ENCODE results near the gene CLEC4G.

Gene CLEC4G

DNA sequence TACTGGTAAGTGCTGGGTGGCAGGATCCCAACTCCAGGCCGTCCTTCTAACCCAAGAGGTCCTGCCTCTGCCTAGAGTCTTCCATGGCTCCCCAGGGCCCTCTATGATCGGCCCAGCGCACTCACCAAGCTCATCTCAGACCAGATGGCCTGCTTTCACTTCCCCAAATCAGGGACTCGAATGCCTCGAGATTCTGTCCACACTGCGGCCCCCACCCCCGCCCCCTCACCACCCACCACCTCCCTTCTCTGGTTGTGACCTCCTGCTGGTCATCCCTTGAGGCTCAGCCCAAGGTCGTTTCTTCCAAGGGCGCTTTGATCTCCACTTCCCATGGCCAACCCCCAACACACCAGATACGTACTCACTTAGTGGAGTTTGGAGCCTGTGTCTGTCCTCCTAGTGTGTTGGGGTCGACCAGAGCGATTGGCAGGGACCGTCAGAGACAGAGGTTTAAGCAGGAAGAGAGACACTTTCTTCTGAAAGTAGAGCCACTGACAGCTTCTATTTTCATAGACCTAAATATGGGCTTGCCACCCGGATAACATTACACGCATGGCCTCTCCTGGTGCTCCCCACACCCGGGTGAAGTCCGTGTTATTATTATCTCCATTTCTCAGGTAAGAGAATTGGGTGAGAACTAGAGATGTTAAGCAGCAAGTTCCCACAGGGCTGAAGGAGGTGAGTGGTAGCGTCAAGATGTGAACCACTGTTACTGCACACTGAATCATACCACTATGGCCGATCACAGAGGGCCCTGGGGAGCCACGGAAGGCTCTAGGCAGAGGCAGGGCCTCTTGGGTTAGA, 30.1 kb downstream of the CLEC4G start, which contains the start of gene FCER2:
Gene FCER2 (minus strand): TSS at position 478 of the 804 bp plus-strand sequence. CDS start 2,371 bp downstream, outside the sequence.
- H3K27me3 Mint-ChIP-seq, result peaks cover 31% of the 10 kb centered on the region
- H3K4me3 Mint-ChIP-seq, result no peak within 1 kb of the TSS
- H3K9me3 Mint-ChIP-seq, result no peaks in the 10 kb centered on the region
- H3K27ac Mint-ChIP-seq, result no peak within 1 kb of the TSS
- H3K36me3 Mint-ChIP-seq (ENCODE audit: low read depth), result no peaks in the 10 kb centered on the region
- H3K4me1 Mint-ChIP-seq (ENCODE audit: low read depth), result peaks cover 57% of the 10 kb centered on the region
- DNase-seq, result no peak

- Mint-ChIP-seq H3K4me1 (ENCODE audit: low read depth) (peaks cover 50% of the 10 kb centered on the region), H3K36me3 (ENCODE audit: low read depth) (no peaks in the 10 kb centered on the region), H3K27ac (no peak overlapping the region), H3K9me3 (no peaks in the 10 kb centered on the region), H3K4me3 (no peak overlapping the region), H3K27me3 (peaks cover 37% of the 10 kb centered on the region)
- no peak for DNase-seq
These were observed 30.8 kb downstream of the CLEC4G start for GRCh38 chr19:7701049-7701653.

DNA sequence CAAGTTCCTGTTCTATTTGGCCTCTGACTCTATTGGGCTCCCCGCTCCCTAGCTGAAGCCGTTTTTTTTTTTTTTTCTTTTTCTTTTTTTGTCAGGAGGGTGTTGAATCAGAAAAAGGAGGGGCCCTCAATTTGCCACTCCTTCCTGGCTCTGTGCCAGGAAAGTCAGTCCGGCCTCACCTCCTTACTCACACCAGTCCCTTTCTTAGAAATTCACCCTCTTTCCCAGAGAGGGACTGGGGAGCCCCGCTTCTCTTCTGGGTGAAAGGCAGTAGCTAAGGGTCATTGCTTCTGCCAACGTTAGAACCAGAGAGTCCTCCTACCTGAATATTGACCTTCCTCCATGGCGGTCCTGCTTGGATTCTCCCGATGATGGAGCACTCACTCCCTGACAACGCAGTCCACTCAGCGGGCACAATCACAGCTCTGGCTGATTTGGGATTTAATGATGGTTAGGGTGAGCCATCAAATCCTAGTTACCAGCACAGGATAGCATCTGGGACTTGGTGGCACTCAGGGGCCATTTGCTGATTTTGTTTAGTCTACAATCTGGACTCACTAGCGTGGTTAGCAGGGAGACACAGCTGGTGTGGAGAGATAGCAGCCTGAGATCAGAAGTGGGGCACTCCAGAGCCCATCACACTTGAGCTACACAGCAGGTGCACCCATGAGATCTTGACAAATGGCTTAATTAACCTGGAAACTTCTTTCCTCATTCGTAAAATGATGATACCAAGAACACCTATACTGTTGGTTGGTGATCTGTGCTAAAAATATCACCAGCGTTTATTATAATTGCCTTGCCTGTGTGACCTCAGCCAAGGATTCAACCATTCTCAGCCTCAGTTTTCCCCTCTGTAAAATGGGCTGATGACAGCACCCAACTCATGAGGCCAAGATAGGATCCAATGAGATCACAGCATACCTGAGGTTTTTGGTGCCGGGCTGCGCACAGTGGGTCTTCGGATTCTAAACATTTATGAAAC, 32.2 kb downstream of the CLEC4G start:
- H3K27me3 Mint-ChIP-seq, result peaks cover 41% of the 10 kb centered on the region
- peak overlapping the region; percentile 85 for H3K27ac Mint-ChIP-seq
- H3K36me3 Mint-ChIP-seq (ENCODE audit: low read depth), result no peaks in the 10 kb centered on the region
- peaks cover 37% of the 10 kb centered on the region for H3K4me1 Mint-ChIP-seq (ENCODE audit: low read depth)
- H3K4me3 Mint-ChIP-seq, result peak overlapping the region; percentile 55
- peak; percentile 59 for DNase-seq
- H3K9me3 Mint-ChIP-seq, result no peaks in the 10 kb centered on the region

GRCh38 chr19:7699003-7699402, 32.9 kb downstream of the CLEC4G start:
- DNase-seq, result no peak
- Mint-ChIP-seq H3K9me3 (no peaks in the 10 kb centered on the region), H3K4me1 (ENCODE audit: low read depth) (peaks cover 31% of the 10 kb centered on the region), H3K36me3 (ENCODE audit: low read depth) (no peaks in the 10 kb centered on the region), H3K27ac (peak overlapping the region; percentile 85), H3K27me3 (peaks cover 47% of the 10 kb centered on the region), H3K4me3 (peak overlapping the region; percentile 55)

GRCh38 chr19:7698583-7698982, 33.3 kb downstream of the CLEC4G start:
- peaks cover 47% of the 10 kb centered on the region for H3K27me3 Mint-ChIP-seq
- H3K4me1 Mint-ChIP-seq (ENCODE audit: low read depth), result peaks cover 28% of the 10 kb centered on the region
- no peak for DNase-seq
- peak overlapping the region; percentile 55 for H3K4me3 Mint-ChIP-seq
- no peaks in the 10 kb centered on the region for H3K36me3 Mint-ChIP-seq (ENCODE audit: low read depth)
- no peaks in the 10 kb centered on the region for H3K9me3 Mint-ChIP-seq
- no peak overlapping the region for H3K27ac Mint-ChIP-seq

- peaks cover 47% of the 10 kb centered on the region for H3K27me3 Mint-ChIP-seq
- H3K36me3 Mint-ChIP-seq (ENCODE audit: low read depth), result no peaks in the 10 kb centered on the region
- no peak overlapping the region for H3K27ac Mint-ChIP-seq
- H3K4me3 Mint-ChIP-seq, result no peak overlapping the region
- H3K4me1 Mint-ChIP-seq (ENCODE audit: low read depth), result peaks cover 25% of the 10 kb centered on the region
- no peak for DNase-seq
- H3K9me3 Mint-ChIP-seq, result no peaks in the 10 kb centered on the region
These were observed 34.1 kb downstream of the CLEC4G start for GRCh38 chr19:7697721-7698287.

DNA sequence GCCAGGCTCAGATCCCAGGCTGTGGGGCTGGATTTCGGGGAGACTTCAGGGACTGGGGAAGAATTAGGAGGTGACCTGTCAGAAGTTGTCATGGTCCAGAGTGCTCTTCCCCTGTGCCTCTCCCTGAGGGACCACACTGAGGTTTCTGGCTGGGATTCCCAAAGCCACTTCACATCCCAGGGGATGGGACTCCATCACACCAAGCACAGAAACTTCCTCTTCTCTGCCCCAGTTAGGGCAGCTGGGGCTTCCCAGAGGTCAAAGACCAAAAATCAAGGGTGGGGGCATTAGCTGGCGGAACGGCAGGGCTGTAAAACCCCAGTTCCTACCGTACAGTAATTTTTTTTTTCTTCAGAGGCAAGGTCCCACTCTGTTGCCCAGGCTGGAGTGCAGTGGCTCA, 37.4 kb downstream of the CLEC4G start:
- peaks cover 14% of the 10 kb centered on the region for H3K4me1 Mint-ChIP-seq (ENCODE audit: low read depth)
- H3K36me3 Mint-ChIP-seq (ENCODE audit: low read depth), result no peaks in the 10 kb centered on the region
- no peak overlapping the region for H3K27ac Mint-ChIP-seq
- H3K4me3 Mint-ChIP-seq, result no peak overlapping the region
- H3K9me3 Mint-ChIP-seq, result no peaks in the 10 kb centered on the region
- peaks cover 45% of the 10 kb centered on the region for H3K27me3 Mint-ChIP-seq
- DNase-seq, result no peak

- H3K27ac Mint-ChIP-seq, result no peak overlapping the region
- peaks cover 27% of the 10 kb centered on the region for H3K27me3 Mint-ChIP-seq
- H3K36me3 Mint-ChIP-seq (ENCODE audit: low read depth), result no peaks in the 10 kb centered on the region
- no peak for DNase-seq
- no peaks in the 10 kb centered on the region for H3K9me3 Mint-ChIP-seq
- H3K4me3 Mint-ChIP-seq, result no peak overlapping the region
- no peaks in the 10 kb centered on the region for H3K4me1 Mint-ChIP-seq (ENCODE audit: low read depth)
These were observed 39.4 kb downstream of the CLEC4G start for GRCh38 chr19:7692417-7693088.

DNA sequence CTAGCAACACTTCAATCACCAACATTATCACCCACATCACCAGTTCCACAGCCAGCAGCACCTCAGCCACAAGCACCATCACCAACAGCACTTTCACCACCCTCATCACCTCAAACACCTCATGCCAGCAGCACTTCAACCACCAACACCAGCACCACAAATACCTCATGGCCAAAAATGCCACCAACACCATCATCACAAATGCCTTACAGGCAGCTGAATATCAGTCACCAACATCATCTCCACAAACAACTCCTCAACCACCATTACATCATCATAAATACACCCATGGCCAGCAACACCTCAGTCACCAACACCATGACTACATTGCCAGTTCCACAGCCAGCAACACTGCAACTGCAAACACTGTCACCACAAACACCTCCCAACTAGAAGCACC, 40.4 kb downstream of the CLEC4G start:
- Mint-ChIP-seq H3K27ac (no peak overlapping the region), H3K4me3 (no peak overlapping the region), H3K4me1 (ENCODE audit: low read depth) (no peaks in the 10 kb centered on the region), H3K36me3 (ENCODE audit: low read depth) (no peaks in the 10 kb centered on the region), H3K9me3 (no peaks in the 10 kb centered on the region), H3K27me3 (peaks cover 16% of the 10 kb centered on the region)
- DNase-seq, result no peak

GRCh38 chr19:7690779-7691258, 41.1 kb downstream of the CLEC4G start:
- DNase-seq, result no peak
- Mint-ChIP-seq H3K9me3 (no peaks in the 10 kb centered on the region), H3K4me1 (ENCODE audit: low read depth) (peaks cover 2% of the 10 kb centered on the region), H3K27me3 (peaks cover 14% of the 10 kb centered on the region), H3K4me3 (no peak overlapping the region), H3K27ac (no peak overlapping the region), H3K36me3 (ENCODE audit: low read depth) (no peaks in the 10 kb centered on the region)

GRCh38 chr19:7689165-7689564, 42.7 kb downstream of the CLEC4G start:
- Mint-ChIP-seq H3K27me3 (peaks cover 6% of the 10 kb centered on the region), H3K9me3 (no peaks in the 10 kb centered on the region), H3K4me3 (no peak overlapping the region), H3K27ac (no peak overlapping the region), H3K4me1 (ENCODE audit: low read depth) (peaks cover 2% of the 10 kb centered on the region), H3K36me3 (ENCODE audit: low read depth) (peaks cover 3% of the 10 kb centered on the region)
- DNase-seq, result no peak

DNA sequence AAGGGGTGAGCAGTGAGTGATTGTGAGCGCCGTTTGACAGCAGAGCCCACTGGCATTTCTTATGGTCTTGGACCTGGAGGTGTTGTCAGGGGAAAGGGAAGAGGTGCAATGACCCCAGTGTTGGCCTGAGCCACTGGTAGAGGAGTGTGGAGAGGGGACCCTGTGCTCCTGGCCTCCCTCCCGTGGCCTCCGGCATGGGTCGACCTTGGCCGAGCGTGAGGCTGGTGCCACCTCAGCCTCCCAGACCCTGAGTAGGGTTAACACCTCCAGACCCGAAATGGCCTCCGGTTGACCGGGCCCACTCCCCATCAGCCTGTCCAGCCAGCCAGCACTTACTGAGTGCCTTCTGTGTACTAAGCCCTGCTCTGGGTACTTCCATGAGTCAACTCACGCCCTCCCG, 44.7 kb downstream of the CLEC4G start:
- Mint-ChIP-seq H3K27ac (no peak overlapping the region), H3K27me3 (peaks cover 4% of the 10 kb centered on the region), H3K4me1 (ENCODE audit: low read depth) (peaks cover 9% of the 10 kb centered on the region), H3K4me3 (no peak overlapping the region), H3K9me3 (no peaks in the 10 kb centered on the region), H3K36me3 (ENCODE audit: low read depth) (peaks cover 20% of the 10 kb centered on the region)
- no peak for DNase-seq

GRCh38 chr19:7685546-7686445, 46.1 kb downstream of the CLEC4G start:
- Mint-ChIP-seq H3K27me3 (peaks cover 4% of the 10 kb centered on the region), H3K36me3 (ENCODE audit: low read depth) (peaks cover 28% of the 10 kb centered on the region), H3K9me3 (no peaks in the 10 kb centered on the region), H3K4me1 (ENCODE audit: low read depth) (peaks cover 19% of the 10 kb centered on the region), H3K27ac (no peak overlapping the region), H3K4me3 (no peak overlapping the region)
- DNase-seq, result no peak

Data from activated T-cell treated with anti-CD3 and anti-CD28 coated beads, Interleukin-2, amount 50 U/mL, for 24 hours (primary cell).